Measurements from ENCODE around the gene FBRSL1. TPM values are rescaled to one million over a fixed set of nuclear protein-coding genes. Genes with fewer than 3 reads are reported as not detected.

FBRSL1 gene
- total and polyA plus RNA-seq, 9 of the 15 experiments (the other 6 are each of a cell fraction or from before 2014, with no cell fraction given), result 0.24 to 129 (median 7.3) TPM

DNA sequence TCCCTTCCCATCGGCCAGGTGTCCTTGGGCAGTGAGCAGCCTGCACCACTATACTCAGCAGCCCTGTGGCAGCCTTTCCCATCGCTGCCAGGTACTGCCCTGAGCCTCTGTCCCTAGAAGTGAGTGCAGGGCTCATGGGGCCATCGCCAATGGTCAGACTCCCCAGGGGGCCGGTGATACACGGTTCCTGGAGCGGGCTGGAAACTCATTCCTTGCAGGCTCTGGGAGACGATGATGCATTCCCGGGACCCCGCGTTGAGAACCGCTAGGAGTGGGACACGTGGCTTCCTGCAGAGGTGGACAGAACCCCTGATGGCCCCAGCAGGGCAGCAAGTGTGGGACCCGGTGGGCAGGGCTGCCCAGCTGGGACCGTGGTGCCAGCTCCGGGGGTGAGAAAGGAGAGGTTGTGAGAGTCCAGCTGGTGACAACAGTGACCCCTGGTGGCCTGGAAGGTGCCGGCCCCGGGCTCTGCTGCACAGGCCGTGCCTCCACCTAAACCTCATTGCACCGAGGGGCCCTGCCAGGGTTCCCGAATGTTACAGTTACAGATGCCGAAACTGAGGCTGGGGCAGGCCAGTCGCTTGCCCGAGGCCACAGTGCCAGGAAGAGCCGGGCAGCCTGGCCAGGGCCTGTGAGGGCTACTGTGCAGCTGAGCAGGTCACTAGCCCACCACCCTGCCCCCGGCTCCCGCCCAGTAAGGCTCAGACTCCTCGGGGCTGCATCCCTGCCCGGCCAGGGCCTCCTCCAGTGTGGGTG lies 33.8 kb downstream of the FBRSL1 start (continued):
- no peak for TF ChIP-seq ZNF609 (CRISPR knock-in tag; IDR thresholded peaks at IDR 0.05; ENCODE audit: borderline replicate concordance)
- no peak for TF ChIP-seq ZKSCAN1 (IDR thresholded peaks at IDR 0.05; ENCODE audit: low read depth, low read length)
- TF ChIP-seq HMGN3 (IDR thresholded peaks at IDR 0.05; ENCODE audit: borderline replicate concordance, extremely low read depth, insufficient read length, low read depth, low read length), result peak; percentile 42
- TF ChIP-seq RNF2 (IDR thresholded peaks at IDR 0.05), result no peak
- TF ChIP-seq, protein P1, sequence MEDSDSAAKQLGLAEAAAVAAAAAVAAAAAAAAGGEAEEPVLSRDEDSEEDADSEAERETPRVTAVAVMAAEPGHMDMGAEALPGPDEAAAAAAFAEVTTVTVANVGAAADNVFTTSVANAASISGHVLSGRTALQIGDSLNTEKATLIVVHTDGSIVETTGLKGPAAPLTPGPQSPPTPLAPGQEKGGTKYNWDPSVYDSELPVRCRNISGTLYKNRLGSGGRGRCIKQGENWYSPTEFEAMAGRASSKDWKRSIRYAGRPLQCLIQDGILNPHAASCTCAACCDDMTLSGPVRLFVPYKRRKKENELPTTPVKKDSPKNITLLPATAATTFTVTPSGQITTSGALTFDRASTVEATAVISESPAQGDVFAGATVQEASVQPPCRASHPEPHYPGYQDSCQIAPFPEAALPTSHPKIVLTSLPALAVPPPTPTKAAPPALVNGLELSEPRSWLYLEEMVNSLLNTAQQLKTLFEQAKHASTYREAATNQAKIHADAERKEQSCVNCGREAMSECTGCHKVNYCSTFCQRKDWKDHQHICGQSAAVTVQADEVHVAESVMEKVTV (CRISPR knock-in tag; IDR thresholded peaks at IDR 0.05), result 0 out of 2 replicates have a peak, but pooled peaks have one; percentile 5
- TF ChIP-seq, protein P2, sequence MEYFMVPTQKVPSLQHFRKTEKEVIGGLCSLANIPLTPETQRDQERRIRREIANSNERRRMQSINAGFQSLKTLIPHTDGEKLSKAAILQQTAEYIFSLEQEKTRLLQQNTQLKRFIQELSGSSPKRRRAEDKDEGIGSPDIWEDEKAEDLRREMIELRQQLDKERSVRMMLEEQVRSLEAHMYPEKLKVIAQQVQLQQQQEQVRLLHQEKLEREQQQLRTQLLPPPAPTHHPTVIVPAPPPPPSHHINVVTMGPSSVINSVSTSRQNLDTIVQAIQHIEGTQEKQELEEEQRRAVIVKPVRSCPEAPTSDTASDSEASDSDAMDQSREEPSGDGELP (CRISPR knock-in tag; IDR thresholded peaks at IDR 0.05; ENCODE audit: borderline replicate concordance), result peak; percentile 75
- peak; percentile 80 for TF ChIP-seq SMC3 (conservative IDR thresholded peaks at IDR 0.05; ENCODE audit: insufficient read depth, low read depth, low read length)
- TF ChIP-seq CTCF (IDR thresholded peaks at IDR 0.05 in 2 of 3, conservative IDR thresholded peaks at IDR 0.05 in 1 of 3; ENCODE audit: insufficient read depth in 2 of 3, low read depth in 1 of 3, low read length in 3 of 3), result peak; percentile 79 to 86 (median 81)
- TF ChIP-seq, protein P3, sequence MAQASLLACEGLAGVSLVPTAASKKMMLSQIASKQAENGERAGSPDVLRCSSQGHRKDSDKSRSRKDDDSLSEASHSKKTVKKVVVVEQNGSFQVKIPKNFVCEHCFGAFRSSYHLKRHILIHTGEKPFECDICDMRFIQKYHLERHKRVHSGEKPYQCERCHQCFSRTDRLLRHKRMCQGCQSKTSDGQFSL (CRISPR knock-in tag; IDR thresholded peaks at IDR 0.05), result no peak
- TF ChIP-seq, protein P3 (tag; IDR thresholded peaks at IDR 0.05), result no peak
